Hematopoietic multipotent progenitor cell treated with erythropoietin and hydrocortisone succinate and interleukin-3 and kit ligand, for 4 days (in vitro differentiated cells): Measurements from ENCODE around the gene MAB21L4.

Source experiments
- DNase-seq: peaks from one replicate; pipeline ENCODE4 v3.0.0-alpha.2; 2015

The MAB21L4 gene

GRCh38 chr2:240892925-240893324, 3.0 kb downstream of the MAB21L4 start:
- DNase-seq: no peak

GRCh38 chr2:240892356-240892755, 3.6 kb downstream of the MAB21L4 start:
- no peak for DNase-seq

DNA sequence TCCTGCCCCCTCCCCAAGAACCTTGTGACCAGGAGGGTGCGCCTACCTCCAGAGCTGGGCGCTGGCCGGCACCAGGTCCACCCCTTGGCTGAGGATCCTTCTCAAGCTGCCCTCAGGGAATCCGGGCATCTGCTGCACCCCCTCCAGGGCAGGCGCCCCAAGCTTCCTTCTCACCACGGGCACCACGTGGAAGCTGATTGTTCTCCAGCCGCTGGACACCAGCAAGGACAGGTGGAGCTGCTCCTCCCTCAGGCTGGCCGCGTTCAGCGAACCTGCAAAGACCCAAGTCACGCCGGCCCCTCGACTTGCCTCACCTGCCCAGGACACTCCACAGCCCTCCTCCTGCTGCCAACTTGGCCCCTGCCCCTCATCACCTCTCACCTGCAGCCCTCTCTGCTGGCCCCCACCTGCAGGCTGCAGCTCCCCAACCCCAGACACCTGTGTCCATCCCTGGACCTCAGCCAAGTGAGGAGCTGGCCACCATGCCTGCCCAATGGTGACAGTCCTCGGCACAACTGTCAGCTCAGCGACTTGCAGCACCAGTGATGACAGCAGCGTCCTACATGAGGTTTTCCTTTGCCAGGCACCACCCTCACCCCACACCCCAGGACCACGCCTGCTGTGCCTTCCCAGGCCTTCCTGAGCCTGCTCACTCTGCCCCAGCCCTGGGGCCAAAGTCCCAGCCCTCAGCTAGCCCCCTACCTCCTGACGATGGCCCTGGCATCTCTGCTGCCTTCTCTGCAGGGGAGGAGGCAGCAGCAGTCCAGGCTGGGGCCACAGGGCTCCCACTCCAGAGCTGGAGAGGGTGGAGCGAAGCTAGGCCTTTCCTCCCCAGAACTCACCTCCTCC, 4.2 kb downstream of the MAB21L4 start:
- no peak for DNase-seq

DNA sequence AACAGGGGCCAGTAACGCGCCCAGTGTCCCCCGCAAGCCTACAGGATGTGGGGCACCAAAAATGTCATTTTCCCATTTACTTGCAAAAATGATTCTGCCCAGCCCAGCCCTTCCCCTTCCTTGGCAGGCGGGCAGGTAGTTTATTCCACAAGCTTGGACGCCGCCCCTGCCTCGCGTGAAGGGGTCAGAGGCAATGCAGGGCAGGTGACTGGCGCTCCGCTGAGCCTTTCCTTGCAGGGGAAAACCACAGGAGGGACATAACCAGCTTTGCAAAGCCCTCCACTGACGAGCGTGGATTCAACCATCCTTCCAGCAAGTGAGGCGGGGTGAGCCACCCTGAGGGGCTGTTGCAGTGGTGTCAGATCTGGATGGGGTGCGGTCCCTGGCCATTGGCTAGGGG, 5.3 kb downstream of the MAB21L4 start:
- no peak for DNase-seq

GRCh38 chr2:240889601-240890560, 6.1 kb downstream of the MAB21L4 start:
- DNase-seq: no peak

GRCh38 chr2:240888890-240889573, 6.9 kb downstream of the MAB21L4 start:
- DNase-seq: no peak

GRCh38 chr2:240888130-240888889, 7.6 kb downstream of the MAB21L4 start:
- DNase-seq: no peak

DNA sequence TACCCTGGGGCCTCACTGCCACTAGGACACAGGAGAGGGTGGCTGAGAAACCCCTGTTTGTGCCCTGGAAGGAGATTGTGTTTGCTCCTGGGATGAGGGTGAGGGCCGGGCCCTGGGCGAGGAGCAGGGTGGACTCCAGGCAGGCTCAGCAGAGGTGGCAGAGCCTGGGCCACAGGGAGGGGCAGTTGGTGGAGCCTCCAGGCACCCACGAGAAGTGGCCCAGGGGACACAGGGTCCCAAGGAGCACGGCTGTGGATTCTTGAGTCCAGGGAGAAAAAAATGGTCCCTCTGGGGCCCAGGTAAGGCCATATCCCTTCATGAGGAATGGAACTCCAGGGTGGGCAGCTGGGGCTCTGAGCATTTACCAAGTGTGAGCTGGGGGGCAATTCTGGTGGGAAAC, 8.3 kb downstream of the MAB21L4 start:
- DNase-seq: no peak

- no peak for DNase-seq
Observed at GRCh38 chr2:240886678-240887609, 9.0 kb downstream of the MAB21L4 start.

- peak; percentile 63 for DNase-seq
Observed at GRCh38 chr2:240886023-240886565, 9.9 kb downstream of the MAB21L4 start.

- DNase-seq: no peak
Observed at GRCh38 chr2:240885566-240885965, 10.4 kb downstream of the MAB21L4 start.

DNA sequence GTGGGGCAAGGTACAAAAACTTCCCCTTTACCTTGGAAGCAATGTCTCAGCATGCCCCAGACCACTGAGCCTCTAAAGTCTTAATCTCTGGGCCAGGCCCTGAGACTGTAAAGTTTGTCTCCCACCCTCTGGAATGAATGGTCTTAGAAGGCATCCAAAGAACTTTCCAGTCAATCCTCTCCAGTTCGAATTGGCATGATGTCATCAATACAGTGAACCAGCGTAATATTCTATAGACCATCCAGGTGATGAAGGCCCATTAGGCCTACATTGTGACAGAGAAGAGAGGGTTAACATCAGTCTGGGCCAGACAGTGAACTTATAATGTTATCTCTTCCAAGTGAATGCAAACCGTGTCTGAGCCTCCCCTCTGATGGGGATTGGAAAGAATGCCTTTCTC, 11.2 kb downstream of the MAB21L4 start:
- no peak for DNase-seq

DNA sequence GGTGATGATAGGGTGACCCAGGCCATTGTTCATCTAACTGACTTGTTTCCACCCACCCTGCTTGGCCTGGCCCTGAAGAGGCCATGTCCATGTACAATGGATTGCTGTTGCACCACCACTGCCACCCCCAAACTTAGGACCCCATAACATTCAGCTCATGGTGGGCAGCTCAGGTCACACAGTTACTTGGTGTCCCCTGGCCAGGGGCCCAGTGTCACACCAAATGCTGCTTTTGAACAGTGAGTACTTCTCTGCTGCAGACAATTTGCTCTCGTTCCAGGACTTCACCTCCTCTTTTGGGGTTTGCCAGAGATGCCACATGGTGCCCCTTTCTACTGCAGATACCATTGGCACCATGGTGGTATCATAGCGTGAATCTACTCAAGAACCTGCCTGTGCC, 11.7 kb downstream of the MAB21L4 start:
- no peak for DNase-seq

GRCh38 chr2:240881913-240882312, 14.0 kb downstream of the MAB21L4 start:
- no peak for DNase-seq

DNA sequence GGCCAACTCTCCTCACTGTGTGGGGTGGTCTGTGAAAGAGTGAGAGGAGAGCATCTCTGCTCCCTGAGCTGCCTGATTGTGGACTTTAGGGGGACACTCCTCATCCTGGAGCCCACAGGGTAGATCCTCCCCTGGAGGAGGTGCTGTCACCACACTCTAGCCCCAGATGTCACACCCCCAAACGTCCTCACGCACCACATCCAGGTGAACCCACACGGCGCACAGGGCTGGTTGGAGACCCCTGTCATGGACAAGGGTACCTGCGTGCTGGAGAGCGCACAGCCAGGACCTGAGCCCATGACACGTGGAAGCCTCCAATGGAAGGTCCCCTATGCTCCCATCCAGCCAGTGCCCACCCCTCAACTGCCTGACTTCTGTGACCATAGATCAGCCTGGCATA, 16.9 kb downstream of the MAB21L4 start:
- DNase-seq: no peak

GRCh38 chr2:240878341-240878936, 17.5 kb downstream of the MAB21L4 start:
- no peak for DNase-seq

GRCh38 chr2:240877460-240878340, 18.3 kb downstream of the MAB21L4 start:
- DNase-seq: peak; percentile 19

DNA sequence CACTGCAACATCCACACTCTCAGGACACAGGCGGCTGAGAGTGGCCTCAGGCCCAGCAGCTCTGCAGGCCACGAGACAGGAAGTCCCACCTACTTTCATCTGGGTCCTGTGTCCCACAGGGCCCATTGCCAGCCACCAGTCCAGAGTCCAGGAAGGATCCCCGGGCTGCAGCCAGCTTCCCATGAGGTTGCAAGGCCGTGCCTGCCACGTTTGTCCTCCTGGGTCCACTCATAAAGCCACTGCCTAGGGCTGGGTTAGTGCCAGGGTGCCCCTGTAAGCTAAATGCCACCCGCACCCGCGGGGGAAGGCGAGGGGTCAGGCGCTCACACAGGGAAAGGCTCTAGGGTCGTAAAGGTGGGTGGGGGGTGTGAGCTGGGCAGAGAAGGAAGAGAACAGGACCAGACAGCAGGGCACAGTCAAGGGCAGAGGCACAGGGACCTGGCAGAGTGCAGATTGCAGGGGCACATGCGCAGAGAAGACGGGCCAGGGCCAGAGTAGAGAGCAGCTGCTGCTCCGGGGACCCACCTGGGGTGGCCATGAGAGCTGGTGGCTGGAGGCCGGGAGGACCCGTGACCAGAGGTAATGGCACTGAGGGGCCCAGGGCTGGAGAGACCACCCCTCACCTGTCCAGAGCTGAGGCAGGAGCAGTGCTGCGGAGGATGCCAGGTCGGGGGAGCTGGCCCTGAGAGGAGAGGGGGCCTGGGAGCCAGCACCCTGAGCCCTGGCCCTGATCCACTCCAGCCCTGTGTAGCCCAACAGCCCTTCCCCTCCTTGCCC, 19.3 kb downstream of the MAB21L4 start:
- no peak for DNase-seq

DNA sequence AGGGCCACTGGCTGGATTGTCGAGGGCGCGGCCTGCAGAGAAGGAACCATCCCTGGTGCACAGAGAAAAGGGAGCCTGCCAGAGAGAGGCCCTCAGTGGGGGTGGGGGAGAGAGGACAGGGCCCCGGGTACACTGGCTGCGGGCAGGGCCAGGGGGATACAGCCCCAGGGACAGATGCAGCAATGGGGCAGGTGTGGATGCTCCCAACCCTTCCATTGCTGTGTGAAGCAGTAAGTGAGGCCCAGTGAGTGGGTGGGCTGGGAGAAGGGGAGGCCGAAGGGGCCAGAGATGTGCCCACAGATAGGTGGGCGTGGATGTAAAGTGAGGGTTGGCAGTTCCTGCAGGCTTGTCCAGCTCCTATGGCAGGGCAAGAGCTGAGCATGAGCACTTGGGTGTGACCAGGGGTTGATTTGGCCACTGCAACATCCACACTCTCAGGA, 19.9 kb downstream of the MAB21L4 start:
- no peak for DNase-seq
